Measurements from ENCODE around the gene KCNMA1.
"Not testable (repeated sequence)": the region's sequence is repeated elsewhere in the genome, so short reads cannot be mapped to it uniquely, and the experiment has no call there.

Gene KCNMA1

GRCh38 chr10:77580482-77580881 is 57.1 kb downstream of the KCNMA1 start:
- DNase-seq: no peak

DNA sequence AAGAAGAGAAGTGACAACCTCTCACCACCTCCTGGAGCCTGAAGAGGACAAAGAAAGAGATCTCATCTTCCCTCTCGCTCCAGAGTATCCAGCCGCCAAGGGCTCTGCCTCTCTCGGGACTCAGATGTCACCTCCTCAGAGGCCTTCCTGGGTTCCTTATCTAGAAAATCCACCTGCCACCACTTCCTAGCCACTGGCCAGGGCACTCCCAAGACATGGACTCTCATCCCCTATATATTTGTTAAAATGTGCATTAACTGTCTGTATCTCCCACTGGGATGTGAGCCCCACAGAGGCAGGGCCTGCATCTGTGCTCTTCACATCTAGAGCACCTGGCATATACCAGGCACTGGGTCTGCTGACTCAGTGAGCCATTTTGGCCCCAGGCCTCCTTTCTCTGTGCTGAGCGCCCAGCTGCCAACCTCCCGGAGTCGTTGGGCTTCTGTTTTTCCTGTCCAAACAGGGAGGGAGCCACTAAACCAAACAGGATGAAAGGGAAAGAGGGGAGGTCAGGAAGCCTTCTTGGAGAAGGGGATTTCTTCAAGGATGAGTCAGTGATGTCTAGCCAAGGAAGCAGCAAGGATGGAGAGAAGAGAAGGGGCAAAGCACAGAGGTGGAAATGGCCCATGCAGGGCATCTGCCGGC is 58.9 kb downstream of the KCNMA1 start:
- no peak for DNase-seq

GRCh38 chr10:77577666-77578229 is 59.9 kb downstream of the KCNMA1 start:
- DNase-seq: no peak

DNA sequence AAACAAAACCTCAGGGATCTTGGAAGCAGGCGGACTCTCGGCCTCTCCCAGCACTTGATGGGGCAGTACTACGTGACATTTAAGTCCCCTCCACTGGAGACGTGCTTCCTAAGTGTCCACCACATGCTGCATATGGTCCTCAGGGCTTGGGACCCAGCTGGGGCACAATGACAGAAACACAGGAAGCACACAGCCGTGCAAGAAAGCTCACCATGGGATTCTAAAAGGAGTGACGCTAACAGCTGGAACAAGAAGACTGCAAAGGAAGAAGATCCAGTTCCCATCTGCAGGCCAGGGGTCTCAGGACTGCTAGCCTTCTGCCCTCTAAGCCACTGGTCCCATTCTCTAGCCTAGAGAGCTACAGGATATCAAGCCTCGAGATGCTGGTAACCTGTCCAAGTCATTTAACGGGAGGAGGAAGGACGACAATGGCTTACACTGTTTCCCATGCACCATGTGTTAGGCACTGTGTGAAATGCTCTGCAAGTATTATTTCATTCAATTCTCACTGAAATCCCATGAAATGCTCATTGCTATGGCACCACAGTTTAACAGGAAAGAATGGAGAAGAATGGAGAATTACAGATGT is 61.1 kb downstream of the KCNMA1 start:
- no peak for DNase-seq

GRCh38 chr10:77576007-77576367 is 61.6 kb downstream of the KCNMA1 start:
- no peak for DNase-seq

DNA sequence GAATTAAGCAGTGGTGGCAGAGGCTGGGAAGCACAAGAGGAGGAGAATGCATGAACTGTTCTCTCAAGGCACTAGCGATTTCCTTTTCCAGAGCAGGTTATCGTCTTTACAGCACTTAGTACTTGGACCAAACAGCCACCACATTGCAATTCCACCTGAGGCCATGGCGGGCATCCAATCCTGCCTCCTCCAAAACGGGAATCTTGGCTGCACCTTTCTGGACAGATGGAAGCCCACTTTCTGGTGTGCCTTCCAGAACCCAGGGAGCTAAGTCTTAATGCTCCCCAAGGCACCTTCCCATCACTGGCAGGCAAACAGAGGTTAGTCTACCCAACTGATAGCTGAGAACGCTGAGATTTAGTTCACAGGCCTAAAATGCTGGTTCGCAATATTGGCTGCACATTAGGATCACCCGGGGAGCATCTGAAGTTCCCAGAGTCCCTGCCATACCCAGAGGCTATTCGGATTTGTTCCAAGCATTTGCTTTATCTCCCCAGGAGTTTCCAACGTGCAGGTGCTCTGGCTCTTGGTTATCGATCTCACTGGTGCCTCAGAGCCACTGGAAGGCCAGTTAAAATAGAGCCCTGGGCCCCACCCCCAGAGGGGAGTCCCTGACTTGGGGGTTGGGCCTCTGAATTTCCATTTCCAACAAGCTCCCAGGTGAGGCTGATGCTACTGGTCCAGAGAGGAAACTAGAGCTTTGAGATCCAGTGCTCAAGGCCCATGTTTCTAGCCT is 62.2 kb downstream of the KCNMA1 start:
- DNase-seq: no peak

GRCh38 chr10:77574438-77574837 is 63.2 kb downstream of the KCNMA1 start:
- DNase-seq: no peak

- not testable (repeated sequence) for DNase-seq
Observed at GRCh38 chr10:77572520-77572919, 65.1 kb downstream of the KCNMA1 start.

- no peak for DNase-seq
Observed at GRCh38 chr10:77571490-77571889, 66.1 kb downstream of the KCNMA1 start.

GRCh38 chr10:77566914-77567566 is 70.6 kb downstream of the KCNMA1 start:
- DNase-seq: no peak

GRCh38 chr10:77566236-77566635 is 71.4 kb downstream of the KCNMA1 start:
- no peak for DNase-seq

DNA sequence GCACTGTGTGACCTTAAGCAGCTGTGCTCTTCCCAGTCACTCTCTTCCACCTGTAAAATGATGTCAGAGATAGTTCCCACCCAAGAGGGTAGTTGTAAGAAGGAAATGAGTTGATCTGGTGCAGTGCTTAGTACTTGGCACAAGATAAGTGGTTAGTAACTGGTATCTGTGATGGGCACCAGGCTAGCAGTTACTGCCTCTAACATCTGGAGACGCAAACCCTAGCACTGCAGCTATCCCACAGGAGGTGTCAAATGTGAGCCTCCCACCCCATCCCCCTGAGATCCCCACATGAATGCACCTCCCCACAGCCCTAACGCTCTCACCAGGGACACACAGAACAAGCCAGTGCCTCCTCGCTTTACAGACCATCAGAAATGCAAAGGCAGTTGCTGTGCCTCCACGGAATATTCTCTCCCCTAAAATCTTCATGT is 72.0 kb downstream of the KCNMA1 start:
- no peak for DNase-seq

DNA sequence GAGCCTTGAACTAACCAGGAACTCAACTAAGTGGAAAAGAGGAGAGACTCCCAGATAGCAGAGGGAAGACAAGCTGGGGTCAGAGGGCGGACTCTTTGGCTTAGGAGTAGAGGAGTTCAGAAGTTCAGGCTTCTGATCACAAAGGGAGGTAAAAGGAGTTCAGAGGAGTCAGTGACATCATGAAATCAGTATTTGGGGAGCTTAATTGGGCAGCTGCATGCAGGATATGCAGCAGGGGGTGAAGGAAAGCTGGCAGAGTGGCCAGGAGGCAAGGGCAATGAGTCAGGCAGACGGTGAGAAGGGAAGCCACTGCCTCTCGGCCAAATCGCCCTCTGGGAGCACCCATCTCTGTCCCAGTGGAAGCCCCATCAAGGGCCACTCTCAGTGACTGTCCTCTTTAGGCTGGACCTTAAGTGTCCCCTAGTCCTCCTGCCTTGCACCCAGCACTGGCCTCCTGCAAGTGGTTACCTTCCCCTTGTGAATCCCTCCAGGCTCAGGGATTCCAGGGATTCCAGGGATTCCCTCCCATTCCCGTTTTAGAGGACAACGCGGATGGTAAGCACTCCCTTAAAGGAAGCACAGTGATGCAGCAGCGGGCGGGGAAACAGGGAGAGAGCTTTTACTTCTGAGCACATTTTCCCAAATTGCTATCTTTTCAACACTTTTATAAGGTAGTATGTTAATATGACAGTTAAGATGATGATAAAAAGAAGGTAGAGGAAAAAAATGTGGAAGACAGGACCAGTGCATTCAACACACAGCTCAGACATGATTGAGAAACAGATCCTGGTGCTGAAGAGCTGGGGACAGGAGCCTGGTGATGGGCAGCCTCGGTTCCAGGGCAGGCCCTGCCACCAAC is 72.6 kb downstream of the KCNMA1 start:
- no peak for DNase-seq

DNA sequence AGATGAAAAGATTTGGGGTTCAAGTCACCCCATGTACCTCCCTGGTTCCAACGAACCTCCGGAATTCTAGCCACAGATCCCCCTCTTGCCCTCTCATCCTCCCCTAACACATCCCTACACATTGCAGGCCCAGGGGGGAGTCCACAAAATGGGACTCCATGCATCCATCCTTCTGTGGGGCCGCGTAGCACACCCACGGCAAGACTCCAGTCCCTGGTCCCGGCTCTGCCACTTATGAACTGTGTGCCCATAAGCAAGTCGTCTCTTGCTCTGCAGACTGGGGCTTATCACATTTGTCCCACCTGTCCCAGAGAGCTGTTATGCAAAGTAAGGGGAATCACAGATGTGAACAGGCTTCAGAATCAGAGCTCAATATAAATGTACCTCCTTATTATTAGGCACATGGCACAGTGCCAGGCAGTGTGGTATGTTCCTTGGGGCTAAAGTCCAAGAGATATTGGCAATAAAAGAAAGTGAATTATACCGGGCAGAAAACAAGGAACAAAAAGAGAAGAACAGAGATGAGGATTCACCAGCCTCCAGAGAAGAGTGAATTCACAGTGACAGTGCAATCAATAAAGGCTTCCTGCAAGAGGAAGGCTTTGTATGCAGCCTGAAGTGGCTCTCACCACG is 73.9 kb downstream of the KCNMA1 start:
- DNase-seq: no peak

GRCh38 chr10:77562742-77563141 is 74.9 kb downstream of the KCNMA1 start:
- no peak for DNase-seq

GRCh38 chr10:77561991-77562390 is 75.6 kb downstream of the KCNMA1 start:
- DNase-seq: no peak

DNA sequence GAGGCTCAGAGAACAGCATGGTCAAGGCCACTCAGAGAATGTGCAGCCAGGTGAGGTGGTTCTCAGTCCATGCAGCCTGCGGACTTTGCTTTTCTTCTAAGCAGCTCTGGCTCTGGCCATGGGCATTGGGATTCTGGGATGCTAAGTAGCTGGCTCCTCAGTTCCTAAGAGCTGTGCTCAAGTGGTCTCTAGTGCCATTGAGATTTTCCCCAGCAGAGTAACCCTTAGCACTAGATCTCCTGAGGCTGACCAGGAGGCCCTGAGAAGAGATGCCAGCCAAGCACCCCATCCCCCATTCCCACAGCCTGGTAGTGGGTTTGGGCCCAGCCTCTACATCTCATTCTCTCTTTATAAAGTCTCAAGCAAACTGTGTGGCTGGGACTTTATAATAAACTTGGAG is 77.1 kb downstream of the KCNMA1 start:
- DNase-seq: no peak

DNA sequence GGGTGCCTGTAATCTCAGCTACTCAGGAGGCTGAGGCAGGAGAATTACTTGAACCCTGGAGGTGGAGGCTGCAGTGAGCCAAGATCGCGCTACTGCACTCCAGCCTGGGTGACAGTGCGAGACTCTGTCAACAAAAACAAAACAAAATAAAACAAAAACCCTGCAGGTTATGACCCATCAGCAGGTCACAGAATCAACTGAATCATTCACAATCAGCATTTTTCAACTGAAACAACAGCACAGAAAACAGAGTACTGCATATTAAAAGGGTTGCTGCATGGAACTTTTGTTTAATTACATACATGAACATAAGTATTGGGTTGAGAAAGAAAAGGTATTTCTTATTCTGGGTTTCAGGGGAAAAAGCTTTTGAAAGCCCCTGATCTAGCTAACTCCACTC is 77.6 kb downstream of the KCNMA1 start:
- no peak for DNase-seq

GRCh38 chr10:77556990-77557601 is 80.5 kb downstream of the KCNMA1 start:
- no peak for DNase-seq

- no peak for DNase-seq
Observed at GRCh38 chr10:77555591-77556212, 81.9 kb downstream of the KCNMA1 start.

DNA sequence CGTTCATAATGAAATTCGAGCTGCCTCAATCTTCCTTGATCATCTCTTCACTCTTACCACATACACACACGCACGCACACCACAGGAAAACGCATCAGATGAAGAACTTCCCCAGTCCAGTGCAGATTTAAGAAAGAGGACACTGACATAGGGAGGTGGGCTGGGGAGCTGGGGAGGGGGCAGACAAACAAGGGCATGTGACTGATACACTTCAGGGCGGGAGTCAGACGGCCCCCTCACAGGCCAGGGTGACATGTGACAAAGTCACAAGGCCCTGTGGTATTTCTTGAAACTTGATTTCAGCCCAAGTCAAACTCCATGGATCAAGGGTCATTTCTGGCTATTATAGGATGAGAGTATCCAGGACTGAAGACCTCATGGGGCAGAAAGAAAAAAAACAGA is 82.6 kb downstream of the KCNMA1 start:
- DNase-seq: no peak
